H54 (cell line): Measurements from ENCODE around the gene INO80E.
"Not testable (repeated sequence)": the region's sequence is repeated elsewhere in the genome, so short reads cannot be mapped to it uniquely, and the experiment has no call there.

ENCODE experiments used
- DNase-seq: peaks from one replicate; pipeline ENCODE4 v3.0.0; 2011; ENCODE audit warnings: low spot score, mixed read lengths; ENCODE audit not compliant: insufficient read length
- FAIRE-seq: peaks from 3 replicates; lab custom pipeline; 2011; peaks lifted over from hg19 to GRCh38; lab: Jason Lieb, UNC
- POLR2A ChIP-seq: IDR thresholded peaks from 2 replicates; pipeline ENCODE4 v1.6.1; 2011; ENCODE audit warnings: low read depth, mild to moderate bottlenecking, low read length

The INO80E gene

DNA sequence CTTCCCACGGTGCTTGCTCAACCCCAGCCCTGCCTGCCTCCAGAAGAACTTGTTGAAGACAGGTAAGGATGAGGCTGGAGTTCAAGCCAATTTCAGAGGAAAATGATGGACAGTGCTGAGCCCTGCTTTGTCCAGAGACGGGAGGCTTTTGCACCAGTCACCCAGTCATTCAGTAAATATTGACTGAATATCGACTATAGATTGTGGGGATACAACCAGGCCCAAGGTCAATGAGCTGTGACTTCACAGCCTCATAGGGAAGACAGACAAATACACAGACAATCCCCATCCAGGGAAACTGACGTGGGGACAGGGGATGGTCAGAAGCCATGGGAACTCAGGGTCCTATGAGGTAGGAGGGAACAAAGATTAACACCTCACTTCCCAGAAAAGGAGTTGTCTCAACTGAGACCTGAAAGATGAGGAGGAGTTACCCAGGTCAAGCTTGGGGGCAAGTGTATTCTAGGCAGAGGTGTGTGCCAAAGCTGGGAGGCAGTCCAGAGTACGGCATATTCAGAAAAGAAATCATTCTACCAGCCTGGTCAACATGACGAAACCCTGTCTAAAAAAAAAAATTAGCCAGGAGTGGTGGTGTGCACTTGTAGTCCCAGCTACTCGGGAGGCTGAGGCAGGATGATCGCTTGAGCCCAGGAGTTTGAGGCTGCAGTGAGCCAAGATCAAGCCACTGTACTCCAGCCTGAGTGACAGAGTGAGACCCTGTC lies 20.7 kb downstream of the INO80E start:
- FAIRE-seq (no peak), DNase-seq (no peak)
- no peak for TF ChIP-seq POLR2A

GRCh38 chr16:30017277-30017656 lies 21.2 kb downstream of the INO80E start:
- TF ChIP-seq POLR2A, result no peak
- no peak for FAIRE-seq
- DNase-seq, result no peak

GRCh38 chr16:30017937-30018336 lies 21.9 kb downstream of the INO80E start:
- not testable (repeated sequence) for FAIRE-seq, DNase-seq

- TF ChIP-seq POLR2A, result no peak
- no peak for FAIRE-seq
Measured at GRCh38 chr16:30018731-30019158, 22.7 kb downstream of the INO80E start.

GRCh38 chr16:30022887-30023286 lies 26.8 kb downstream of the INO80E start, which contains the start of gene C16orf92:
TSS of gene C16orf92 (plus strand) at chr16:30023198. CDS start at chr16:30023341, 143 bp downstream.
- no peak for FAIRE-seq
- no peak for DNase-seq
- TF ChIP-seq POLR2A, result no peak

More at GRCh38 chr16:30018731-30019158, 22.7 kb downstream of the INO80E start:
- no peak for DNase-seq

DNA sequence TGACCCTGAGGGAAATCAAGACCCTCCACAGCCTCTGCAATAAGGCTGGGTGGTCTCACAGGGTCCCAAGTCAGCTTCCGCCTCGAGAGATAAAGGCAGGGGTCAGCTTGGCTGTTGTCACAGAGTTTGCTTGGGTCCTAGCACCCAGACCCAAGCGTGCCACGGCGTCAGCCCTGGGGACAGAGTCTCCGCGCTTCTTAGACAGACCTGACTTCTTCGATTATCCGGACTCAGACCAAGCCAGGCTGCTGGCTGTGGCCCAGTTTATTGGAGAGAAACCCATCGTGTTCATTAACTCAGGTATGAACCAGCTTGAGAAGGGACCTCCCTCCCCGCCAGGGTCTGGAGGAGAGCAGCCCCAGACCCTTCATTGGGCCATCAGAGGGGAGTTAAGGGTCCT lies 27.5 kb downstream of the INO80E start:
- TF ChIP-seq POLR2A, result no peak
- DNase-seq, result no peak
- no peak for FAIRE-seq

GRCh38 chr16:30024451-30024850 lies 28.4 kb downstream of the INO80E start:
- no peak for FAIRE-seq
- no peak for TF ChIP-seq POLR2A

GRCh38 chr16:30025156-30025555 lies 29.1 kb downstream of the INO80E start:
- DNase-seq (no peak), FAIRE-seq (no peak)

More at GRCh38 chr16:30024451-30024850, 28.4 kb downstream of the INO80E start:
- DNase-seq, result no peak

GRCh38 chr16:30025574-30025973 lies 29.5 kb downstream of the INO80E start:
- no peak for TF ChIP-seq POLR2A
- FAIRE-seq, result no peak
- DNase-seq, result no peak

More at GRCh38 chr16:30025156-30025555, 29.1 kb downstream of the INO80E start:
- no peak for TF ChIP-seq POLR2A

- DNase-seq (no peak), FAIRE-seq (no peak)
- TF ChIP-seq POLR2A, result no peak
Measured at GRCh38 chr16:30026449-30026848, 30.4 kb downstream of the INO80E start.

DNA sequence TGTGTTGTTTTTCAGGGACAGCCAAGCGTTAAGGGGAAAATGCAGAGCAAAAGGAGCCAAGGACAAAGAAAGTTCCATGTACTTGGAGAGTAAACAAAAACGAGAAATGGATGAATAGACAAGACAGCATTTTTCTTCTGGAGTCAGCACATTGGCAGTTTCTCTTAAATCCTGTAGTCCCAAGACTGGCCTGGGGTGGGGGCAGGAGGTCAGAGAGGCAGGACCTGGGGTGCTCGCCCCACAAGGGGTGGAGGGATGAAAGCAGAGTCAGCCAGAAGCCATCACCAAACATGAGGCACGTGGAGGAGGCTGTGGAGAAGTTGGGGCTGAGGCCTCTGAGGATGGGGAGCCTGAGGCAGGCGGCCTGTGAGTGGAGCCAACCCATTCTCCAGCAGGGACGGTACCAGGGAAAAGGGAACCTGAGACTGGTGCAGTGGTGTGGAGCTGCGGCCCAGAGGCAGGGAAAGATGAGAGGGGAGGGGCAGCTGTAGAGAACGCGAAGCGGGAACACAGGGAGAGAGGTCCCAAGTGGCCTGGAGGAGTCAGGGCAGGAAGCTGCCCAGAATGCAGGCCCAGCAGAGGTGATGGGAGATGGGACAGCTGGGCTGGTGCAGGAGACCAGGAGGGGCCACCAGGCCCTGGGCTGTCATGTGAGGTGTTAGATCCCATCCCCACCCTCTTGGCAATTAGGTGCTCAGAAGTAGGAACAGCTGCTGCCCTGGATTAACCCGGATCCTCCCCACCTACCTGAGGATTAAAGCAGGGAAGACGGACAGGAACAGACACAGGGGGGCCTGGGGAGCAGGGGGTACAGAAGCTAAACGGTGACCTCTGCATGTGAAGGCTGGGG lies 31.8 kb downstream of the INO80E start:
- no peak for TF ChIP-seq POLR2A
- FAIRE-seq (no peak), DNase-seq (no peak)

- no peak for TF ChIP-seq POLR2A
- FAIRE-seq (no peak), DNase-seq (no peak)
Measured at GRCh38 chr16:30028438-30029076, 32.5 kb downstream of the INO80E start.

DNA sequence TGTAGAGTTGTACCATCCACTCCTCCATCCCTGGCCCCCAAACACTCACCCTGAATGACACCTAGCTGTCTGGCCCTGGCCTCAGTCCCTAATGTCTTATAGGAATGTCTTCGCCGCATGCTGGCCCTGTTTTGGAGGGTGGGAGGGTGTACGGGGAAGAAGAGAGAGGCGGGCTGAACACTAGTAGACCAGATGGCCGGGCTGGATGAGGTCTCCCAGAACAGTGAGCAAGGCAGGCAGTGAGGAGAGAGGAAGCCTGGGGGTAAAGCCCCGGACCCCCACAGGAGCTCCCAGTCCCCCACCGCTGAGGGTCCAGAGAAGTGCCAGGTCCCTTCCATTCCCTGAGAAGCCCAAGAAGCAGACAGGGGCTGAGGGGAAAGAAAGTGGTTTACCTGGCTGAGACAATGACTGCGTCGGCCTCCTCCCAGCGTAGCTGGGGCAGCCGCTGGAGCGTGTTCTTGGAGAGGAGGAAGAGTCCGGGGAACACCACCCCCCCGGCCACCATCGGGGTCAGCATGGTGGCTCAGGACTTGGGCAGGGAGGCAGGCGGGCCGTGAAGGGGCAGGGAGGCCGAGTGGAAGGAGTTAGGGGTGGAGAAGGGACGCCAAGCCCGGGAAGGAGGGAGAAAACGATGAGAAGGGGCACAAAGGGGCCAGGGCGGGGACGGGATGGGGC lies 34.1 kb downstream of the INO80E start:
- DNase-seq, result no peak
- no peak for FAIRE-seq
- TF ChIP-seq POLR2A, result no peak

DNA sequence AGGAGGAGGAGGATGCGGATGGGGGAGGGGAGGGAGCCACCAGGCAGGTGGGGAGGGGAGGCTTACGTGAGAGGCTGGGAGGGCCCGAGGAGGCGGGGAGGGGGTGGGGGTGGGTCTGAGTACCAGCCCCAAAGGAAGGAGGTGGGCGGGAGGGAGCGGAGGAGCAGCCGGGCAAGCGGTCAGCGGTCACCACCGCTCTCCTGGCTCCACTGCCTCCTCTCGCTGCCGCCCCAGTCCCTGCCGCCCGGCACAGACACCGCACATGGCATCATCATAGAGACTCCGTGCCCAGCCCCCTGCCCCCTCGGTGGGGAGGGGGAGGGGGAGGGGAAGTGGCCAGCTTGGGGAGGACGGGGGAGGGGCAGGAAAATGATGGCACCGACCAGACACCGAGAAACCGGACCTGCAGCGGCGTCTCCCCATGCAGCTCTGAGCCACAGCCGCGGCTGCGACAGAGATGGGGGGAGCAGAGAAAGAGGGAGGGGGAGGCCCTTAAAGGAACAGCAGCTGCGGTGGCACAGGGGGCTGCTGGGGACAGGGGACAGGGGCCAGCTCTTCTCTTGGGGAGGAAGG lies 34.9 kb downstream of the INO80E start, which contains the start of gene TLCD3B:
TSS of gene TLCD3B (minus strand) at position 431 of the 573 bp plus-strand sequence. CDS start 744 bp downstream, outside the sequence.
- FAIRE-seq, result no peak
- no peak for DNase-seq
- no peak for TF ChIP-seq POLR2A
